T-cell (primary cell): ENCODE results near the gene GAK. TPM values are rescaled to one million over a fixed set of nuclear protein-coding genes. Genes with fewer than 3 reads are reported as not detected.

Source experiments
- ATAC-seq, 4 experiments: fragments of 200-7000 bp in 3 of 4; fragments of 150-1000 bp in 1 of 4; cut with Tn5 transposase; replicated peaks in 1 of 4; 1 replicate in 3 of 4; 2 replicates in 1 of 4; pipeline ENCODE4 v1.10.0; 2021; ENCODE audit warnings: moderate library complexity in 3 of 4, mild to moderate bottlenecking in 2 of 4, moderate number of reproducible peaks in 1 of 4
- CTCF ChIA-PET, 2 donors: fragments of 300-600 bp; sonication (Branson Sonifier 250); formaldehyde crosslinking; loops; one replicate each; lab custom pipeline; 2022; ENCODE audit warnings: antibody characterized with exemption in 2 of 2; lab: Charles Lee
- POLR2A ChIA-PET, 2 donors: fragments of 300-600 bp; sonication (Branson Sonifier 250); formaldehyde crosslinking; loops; one replicate each; lab custom pipeline; 2022; ENCODE audit warnings: antibody characterized with exemption in 2 of 2; lab: Charles Lee
- DNase-seq, 35 experiments: peaks; one replicate each; pipeline versions ENCODE4 v3.0.0 to v3.0.0-alpha.2; 2013 to 2023
- H3K27ac ChIP-seq: one replicate; pipeline ENCODE4 v1.5.1; 2013; ENCODE audit warnings: low read length
- H3K27me3 ChIP-seq, 2 experiments: replicated peaks in 1 of 2; 1 replicate in 1 of 2; 2 replicates in 1 of 2; pipeline versions ENCODE4 v1.6.1 to v1.7.0; 2013; ENCODE audit warnings: low read length in 1 of 2, mixed read lengths in 1 of 2; ENCODE audit not compliant: control insufficient read depth in 2 of 2, insufficient read depth in 2 of 2; ENCODE audit errors: extremely low read depth in 1 of 2
- H3K36me3 ChIP-seq, 2 donors: 1 replicate in 1 of 2; 2 replicates in 1 of 2; pipeline versions ENCODE4 v1.6.1 to v1.7.0; 2013; ENCODE audit warnings: low read length in 1 of 2; ENCODE audit not compliant: control insufficient read depth in 2 of 2, insufficient read depth in 1 of 2; ENCODE audit errors: extremely low read depth in 1 of 2
- H3K4me1 ChIP-seq, 2 experiments: 1 replicate in 1 of 2; 2 replicates in 1 of 2; pipeline versions ENCODE4 v1.6.1 to v1.7.0; 2013; ENCODE audit warnings: low read length in 2 of 2, mixed read lengths in 1 of 2; ENCODE audit not compliant: insufficient read depth in 2 of 2, control insufficient read depth in 1 of 2; ENCODE audit errors: extremely low read depth in 1 of 2
- H3K4me3 ChIP-seq, 2 donors: 1 replicate in 1 of 2; 2 replicates in 1 of 2; pipeline versions ENCODE4 v1.5.1 to v1.7.0; 2013; ENCODE audit warnings: mild to moderate bottlenecking in 2 of 2, low read length in 1 of 2, moderate library complexity in 1 of 2; ENCODE audit not compliant: control insufficient read depth in 1 of 2; ENCODE audit errors: extremely low read depth in 1 of 2
- H3K9me3 ChIP-seq: 2 replicates; pipeline ENCODE4 v1.7.0; 2013
- H3K27ac Mint-ChIP-seq, 2 donors: one replicate each; pipeline ENCODE4 v1.8.0; 2020 to 2021; ENCODE audit warnings: mild to moderate bottlenecking in 2 of 2, mixed read lengths in 2 of 2
- H3K27me3 Mint-ChIP-seq, 2 donors: one replicate each; pipeline ENCODE4 v1.8.0; 2021 to 2022; ENCODE audit warnings: mixed read lengths in 2 of 2
- H3K36me3 Mint-ChIP-seq: one replicate; pipeline ENCODE4 v1.8.0; 2021; ENCODE audit warnings: mixed read lengths
- H3K4me1 Mint-ChIP-seq, 3 donors: one replicate each; pipeline ENCODE4 v1.8.0; 2020 to 2022; ENCODE audit warnings: mixed read lengths in 3 of 3, mild to moderate bottlenecking in 1 of 3
- H3K4me3 Mint-ChIP-seq, 3 donors: one replicate each; pipeline ENCODE4 v1.8.0; 2020 to 2022; ENCODE audit warnings: mild to moderate bottlenecking in 3 of 3, mixed read lengths in 3 of 3, moderate library complexity in 3 of 3
- H3K9me3 Mint-ChIP-seq, 3 donors: one replicate each; pipeline ENCODE4 v1.8.0; 2020 to 2022; ENCODE audit warnings: mixed read lengths in 3 of 3
- WGBS: methylation state at CpG from one replicate; pipeline ENCODE4 v1.1.5; 2013; ENCODE audit warnings: missing lambda C conversion rate; ENCODE audit not compliant: insufficient coverage; 5-methylcytosine and 5-hydroxymethylcytosine counted together
- total RNA-seq, 35 experiments: library from RNA in 6 of 35; stranded (reverse) in 6 of 35; fragments of 120-200 nt in 1 of 35; gene quantifications; one replicate each; pipeline versions ENCODE4 v1.2.1 to v1.2.4 and lab custom pipeline; 2013 to 2026

GAK gene
- total RNA-seq, 5 donors from 2014 or later (not counting 1 experiment from before 2014, with no cell fraction given) = 182 to 225 (median 218) TPM

GRCh38 chr4:909821-910220 is 22.3 kb downstream of the GAK start:
- H3K4me1 Mint-ChIP-seq = peaks cover under 1 to 6% (median 4%) of the 10 kb centered on the region in 3 donors
- POLR2A ChIA-PET = no interaction called here
- peaks cover 23% of the 10 kb centered on the region for H3K36me3 Mint-ChIP-seq
- ATAC-seq = no peak
- Histone ChIP-seq H3K4me3 (no peak overlapping the region), H3K36me3 (peaks cover 23 to 63% of the 10 kb centered on the region in 2 donors), H3K27me3 (no peaks in the 10 kb centered on the region), H3K27ac (no peak overlapping the region), H3K9me3 (no peaks in the 10 kb centered on the region), H3K4me1 (peaks cover 0 to 3% of the 10 kb centered on the region in 2 experiments)
- H3K27me3 Mint-ChIP-seq = no peaks in the 10 kb centered on the region
- WGBS = 96% methylated on average over 12 of the region's 12 CpGs
- DNase-seq = no peak
- CTCF ChIA-PET = no interaction called here
- H3K9me3 Mint-ChIP-seq = no peaks in the 10 kb centered on the region
- H3K27ac Mint-ChIP-seq = no peak overlapping the region
- no peak overlapping the region for H3K4me3 Mint-ChIP-seq

- 98% methylated on average over 21 of the region's 26 CpGs for WGBS
These were observed 23.0 kb downstream of the GAK start for GRCh38 chr4:909131-909571.

GRCh38 chr4:907691-908425 is 24.3 kb downstream of the GAK start:
- ATAC-seq = no peak
- no peak for DNase-seq
- Mint-ChIP-seq H3K9me3 (no peaks in the 10 kb centered on the region), H3K4me3 (no peak overlapping the region), H3K4me1 (peaks cover 0 to 2% (median 1%) of the 10 kb centered on the region in 3 donors), H3K27ac (no peak overlapping the region), H3K27me3 (no peaks in the 10 kb centered on the region), H3K36me3 (peaks cover 30% of the 10 kb centered on the region)
- H3K4me3 ChIP-seq = no peak overlapping the region
- H3K27me3 ChIP-seq = no peaks in the 10 kb centered on the region
- H3K36me3 ChIP-seq = peaks cover 19 to 69% of the 10 kb centered on the region in 2 donors
- 93% methylated on average over 31 of the region's 35 CpGs for WGBS
- POLR2A ChIA-PET = no interaction called here
- H3K9me3 ChIP-seq = no peaks in the 10 kb centered on the region
- H3K4me1 ChIP-seq = no peaks in the 10 kb centered on the region
- CTCF ChIA-PET = no interaction called here
- no peak overlapping the region for H3K27ac ChIP-seq

More at GRCh38 chr4:909131-909571, 23.0 kb downstream of the GAK start:
- DNase-seq (no peak), ATAC-seq (no peak)
- peaks cover 0 to 4% (median 2%) of the 10 kb centered on the region in 3 donors for H3K4me1 Mint-ChIP-seq
- H3K9me3 ChIP-seq = no peaks in the 10 kb centered on the region
- H3K4me1 ChIP-seq = no peaks in the 10 kb centered on the region
- no peaks in the 10 kb centered on the region for H3K27me3 ChIP-seq
- H3K4me3 Mint-ChIP-seq = no peak overlapping the region
- no peak overlapping the region for H3K4me3 ChIP-seq
- H3K27ac Mint-ChIP-seq = no peak overlapping the region
- ChIA-PET CTCF (no interaction called here), POLR2A (no interaction called here)
- peaks cover 26% of the 10 kb centered on the region for H3K36me3 Mint-ChIP-seq
- H3K27me3 Mint-ChIP-seq = no peaks in the 10 kb centered on the region
- no peaks in the 10 kb centered on the region for H3K9me3 Mint-ChIP-seq
- peaks cover 23 to 67% of the 10 kb centered on the region in 2 donors for H3K36me3 ChIP-seq
- H3K27ac ChIP-seq = no peak overlapping the region

- DNase-seq (no peak), ATAC-seq (no peak)
- Histone ChIP-seq H3K9me3 (no peaks in the 10 kb centered on the region), H3K27me3 (no peaks in the 10 kb centered on the region), H3K36me3 (peaks cover 11 to 61% of the 10 kb centered on the region in 2 donors), H3K4me1 (no peaks in the 10 kb centered on the region), H3K4me3 (no peak overlapping the region), H3K27ac (no peak overlapping the region)
- H3K27me3 Mint-ChIP-seq = no peaks in the 10 kb centered on the region
- no CpG with 5 or more reads among the region's 7 CpGs for WGBS
- no peaks in the 10 kb centered on the region for H3K9me3 Mint-ChIP-seq
- peaks cover 29% of the 10 kb centered on the region for H3K36me3 Mint-ChIP-seq
- ChIA-PET POLR2A (no interaction called here), CTCF (no interaction called here)
- H3K4me1 Mint-ChIP-seq = peaks cover 0 to 6% (median 2%) of the 10 kb centered on the region in 3 donors
- no peak overlapping the region for H3K4me3 Mint-ChIP-seq
- no peak overlapping the region for H3K27ac Mint-ChIP-seq
These were observed 25.1 kb downstream of the GAK start for GRCh38 chr4:907103-907400.

- Histone ChIP-seq H3K36me3 (peaks cover 9 to 55% of the 10 kb centered on the region in 2 donors), H3K9me3 (no peaks in the 10 kb centered on the region), H3K27me3 (no peaks in the 10 kb centered on the region), H3K27ac (no peak overlapping the region), H3K4me3 (no peak overlapping the region), H3K4me1 (no peaks in the 10 kb centered on the region)
- ATAC-seq (no peak), DNase-seq (no peak)
- Mint-ChIP-seq H3K4me3 (no peak overlapping the region), H3K36me3 (peaks cover 26% of the 10 kb centered on the region), H3K27ac (no peak overlapping the region), H3K27me3 (no peaks in the 10 kb centered on the region), H3K4me1 (peaks cover 0 to 6% (median 0%) of the 10 kb centered on the region in 3 donors), H3K9me3 (no peaks in the 10 kb centered on the region)
- ChIA-PET CTCF (no interaction called here), POLR2A (no interaction called here)
- 95% methylated on average over 20 of the region's 20 CpGs for WGBS
These were observed 25.6 kb downstream of the GAK start for GRCh38 chr4:906339-907102.

- Histone ChIP-seq H3K9me3 (no peaks in the 10 kb centered on the region), H3K27ac (no peak overlapping the region), H3K36me3 (peaks cover 7 to 49% of the 10 kb centered on the region in 2 donors), H3K4me3 (no peak overlapping the region), H3K27me3 (no peaks in the 10 kb centered on the region), H3K4me1 (no peaks in the 10 kb centered on the region)
- ATAC-seq = no peak
- WGBS = 98% methylated on average over 48 of the region's 49 CpGs
- ChIA-PET POLR2A (no interaction called here), CTCF (no interaction called here)
- Mint-ChIP-seq H3K27ac (no peak overlapping the region), H3K9me3 (no peaks in the 10 kb centered on the region), H3K36me3 (peaks cover 25% of the 10 kb centered on the region), H3K4me3 (no peak overlapping the region), H3K4me1 (peaks cover 0 to 6% (median 0%) of the 10 kb centered on the region in 3 donors), H3K27me3 (no peaks in the 10 kb centered on the region)
- DNase-seq = no peak
These were observed 26.4 kb downstream of the GAK start for GRCh38 chr4:905485-906338.
